Mucosa of rectum (tissue), 2 donors: Measurements from ENCODE around the gene FHIT.

Experiments
- H3K27ac ChIP-seq, 2 donors: one replicate each; pipeline ENCODE4 v1.7.0; 2013; ENCODE audit warnings: inconsistent platforms in 2 of 2, low read depth in 2 of 2, low read length in 2 of 2
- H3K27me3 ChIP-seq, 2 donors: one replicate each; pipeline ENCODE4 v1.7.0; 2013; ENCODE audit warnings: low read length in 2 of 2; ENCODE audit not compliant: control insufficient read depth in 2 of 2, insufficient read depth in 2 of 2
- H3K36me3 ChIP-seq, 2 donors: one replicate each; pipeline ENCODE4 v1.7.0; 2013; ENCODE audit warnings: low read length in 2 of 2; ENCODE audit not compliant: control insufficient read depth in 2 of 2, insufficient read depth in 2 of 2
- H3K4me1 ChIP-seq, 2 donors: one replicate each; pipeline ENCODE4 v1.7.0; 2013; ENCODE audit warnings: low read length in 2 of 2, mild to moderate bottlenecking in 1 of 2; ENCODE audit not compliant: control insufficient read depth in 2 of 2, insufficient read depth in 2 of 2
- H3K4me3 ChIP-seq, 2 donors: one replicate each; pipeline ENCODE4 v1.7.0; 2013; ENCODE audit warnings: low read length in 2 of 2
- H3K9ac ChIP-seq, 2 donors: one replicate each; pipeline ENCODE4 v1.7.0; 2013; ENCODE audit warnings: low read length in 2 of 2, low read depth in 1 of 2, mild to moderate bottlenecking in 1 of 2
- H3K9me3 ChIP-seq, 2 donors: one replicate each; pipeline ENCODE4 v1.7.0; 2013; ENCODE audit warnings: low read length in 2 of 2; ENCODE audit not compliant: control insufficient read depth in 2 of 2
- donor health status: healthy.
- donor health status: Normal muscosa, but diverticular disease.

Gene FHIT

DNA sequence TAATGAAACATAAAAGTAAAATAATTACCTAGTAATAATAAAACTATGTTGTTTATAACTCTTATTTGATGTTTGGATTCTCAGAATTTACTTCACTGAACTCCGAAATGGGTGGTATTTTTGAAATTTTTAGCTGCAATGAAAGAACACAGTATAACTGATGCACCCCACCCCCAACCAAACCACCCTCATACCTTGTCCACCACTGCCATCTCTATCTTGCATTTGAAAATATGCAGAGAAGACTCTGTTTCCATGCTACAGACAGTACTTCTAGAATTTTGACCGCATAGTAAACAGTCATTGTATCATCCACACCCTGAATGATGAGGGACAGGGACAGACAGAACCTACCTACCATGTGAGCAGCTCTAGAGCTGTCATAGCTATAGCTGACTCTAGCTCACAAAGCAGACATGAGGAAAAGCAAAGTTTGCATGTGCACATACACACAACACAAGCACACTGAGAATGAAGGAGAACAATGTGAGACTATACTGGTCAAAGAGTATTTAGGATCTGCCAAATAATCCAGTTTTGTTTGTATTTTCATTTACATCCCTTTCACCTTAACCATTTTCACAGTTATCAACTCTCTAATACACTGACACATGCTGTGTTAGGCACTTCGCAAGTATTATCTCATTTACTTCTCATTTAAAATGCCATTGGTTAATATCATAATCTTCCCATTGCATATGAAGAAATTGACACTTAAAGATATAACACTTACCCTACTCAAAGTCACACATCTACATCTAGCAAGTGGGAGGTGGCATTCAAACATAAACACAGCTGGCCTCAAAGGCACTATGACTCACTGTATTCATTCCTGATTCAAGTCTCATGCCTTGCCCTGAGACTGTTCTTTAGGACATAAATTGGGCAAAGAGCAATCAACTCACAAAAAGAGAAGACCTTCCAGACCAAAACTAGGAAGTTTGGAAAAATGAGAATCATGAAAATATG, 1186.8 kb downstream of the FHIT start:
- H3K9ac ChIP-seq, result no peak overlapping the region
- H3K27ac ChIP-seq, result no peak overlapping the region
- no peaks in the 10 kb centered on the region for H3K27me3 ChIP-seq
- no peak overlapping the region for H3K4me3 ChIP-seq
- H3K9me3 ChIP-seq, result no peaks in the 10 kb centered on the region
- no peaks in the 10 kb centered on the region for H3K36me3 ChIP-seq
- no peaks in the 10 kb centered on the region for H3K4me1 ChIP-seq

DNA sequence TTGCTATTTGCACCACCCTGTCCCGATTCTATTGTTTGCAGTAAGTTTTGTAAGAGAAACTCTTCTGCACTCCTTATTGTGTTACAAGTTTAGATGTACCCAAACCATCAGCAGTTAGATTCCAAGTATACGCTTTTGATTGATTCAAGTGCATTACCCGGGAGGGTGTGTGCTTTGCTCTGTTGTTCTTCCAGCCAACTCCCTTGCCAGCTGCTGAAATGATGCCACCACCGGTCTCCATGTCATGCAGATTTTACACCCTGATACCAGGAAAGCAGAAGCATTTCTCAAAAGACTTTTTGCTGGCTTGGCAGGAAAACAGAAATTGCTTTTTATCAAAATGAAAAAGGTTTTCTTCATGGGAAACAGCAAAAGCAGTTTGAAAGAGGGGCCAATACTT, 1194.8 kb downstream of the FHIT start:
- H3K27me3 ChIP-seq, result no peaks in the 10 kb centered on the region
- no peak overlapping the region for H3K9ac ChIP-seq
- no peaks in the 10 kb centered on the region for H3K36me3 ChIP-seq
- no peaks in the 10 kb centered on the region for H3K4me1 ChIP-seq
- no peak overlapping the region for H3K4me3 ChIP-seq
- H3K27ac ChIP-seq, result no peak overlapping the region
- no peaks in the 10 kb centered on the region for H3K9me3 ChIP-seq

DNA sequence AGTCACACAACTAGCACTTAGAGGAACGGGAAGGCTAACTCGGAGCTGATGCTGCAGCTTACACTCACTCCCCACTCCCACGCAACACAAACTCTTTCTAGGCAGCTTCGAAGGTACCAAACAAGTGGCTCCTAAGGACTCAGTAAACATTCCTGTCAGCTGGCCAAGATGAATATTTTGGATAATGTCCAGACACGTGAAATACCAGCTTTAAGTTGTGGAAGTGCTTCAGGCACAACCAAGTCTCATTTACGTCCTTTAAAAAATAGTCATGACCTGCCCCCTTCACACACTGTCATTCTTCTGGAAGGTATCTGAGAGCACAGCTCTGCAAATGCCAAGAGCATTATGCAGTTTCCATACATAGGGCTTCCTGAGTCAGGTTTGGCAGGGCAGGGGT, 1195.5 kb downstream of the FHIT start:
- no peak overlapping the region for H3K27ac ChIP-seq
- H3K9me3 ChIP-seq, result no peaks in the 10 kb centered on the region
- H3K36me3 ChIP-seq, result no peaks in the 10 kb centered on the region
- H3K4me3 ChIP-seq, result no peak overlapping the region
- H3K9ac ChIP-seq, result no peak overlapping the region
- no peaks in the 10 kb centered on the region for H3K4me1 ChIP-seq
- no peaks in the 10 kb centered on the region for H3K27me3 ChIP-seq

DNA sequence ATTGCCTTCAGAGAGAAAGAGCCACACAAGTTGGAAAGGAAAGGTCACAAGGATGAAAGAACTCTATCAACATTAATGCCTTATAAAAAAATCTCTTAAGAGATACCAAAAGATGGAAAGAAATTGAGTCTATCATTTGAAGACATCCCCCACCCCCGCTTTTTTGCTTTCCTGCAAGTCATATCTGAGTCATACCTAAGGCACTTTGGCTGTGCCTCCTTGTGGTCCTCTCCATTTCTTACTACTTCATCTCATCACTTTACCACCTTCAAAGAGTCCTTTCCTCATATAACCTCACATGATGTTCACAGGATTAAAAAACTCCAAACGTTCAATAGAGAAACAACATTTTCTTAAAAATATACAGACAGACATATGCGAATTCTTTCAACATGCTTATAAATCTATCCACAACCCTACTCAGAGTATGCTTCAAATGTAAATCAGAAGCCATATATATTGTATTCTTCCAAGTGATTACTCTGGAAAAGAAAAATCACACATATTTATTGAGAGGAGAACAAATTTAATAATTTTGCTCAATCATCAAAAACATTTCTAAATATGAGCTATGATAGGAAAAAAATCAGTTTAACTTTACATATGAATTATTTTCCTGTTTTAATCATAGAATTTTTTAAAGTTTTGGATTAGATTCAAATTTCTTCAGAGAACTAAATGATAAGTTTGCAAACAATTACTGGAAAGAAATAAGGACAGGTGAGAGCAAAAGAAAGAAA, 1197.6 kb downstream of the FHIT start:
- Histone ChIP-seq H3K27me3 (no peaks in the 10 kb centered on the region), H3K36me3 (no peaks in the 10 kb centered on the region), H3K27ac (no peak overlapping the region), H3K9me3 (no peaks in the 10 kb centered on the region), H3K9ac (no peak overlapping the region), H3K4me1 (no peaks in the 10 kb centered on the region), H3K4me3 (no peak overlapping the region)

DNA sequence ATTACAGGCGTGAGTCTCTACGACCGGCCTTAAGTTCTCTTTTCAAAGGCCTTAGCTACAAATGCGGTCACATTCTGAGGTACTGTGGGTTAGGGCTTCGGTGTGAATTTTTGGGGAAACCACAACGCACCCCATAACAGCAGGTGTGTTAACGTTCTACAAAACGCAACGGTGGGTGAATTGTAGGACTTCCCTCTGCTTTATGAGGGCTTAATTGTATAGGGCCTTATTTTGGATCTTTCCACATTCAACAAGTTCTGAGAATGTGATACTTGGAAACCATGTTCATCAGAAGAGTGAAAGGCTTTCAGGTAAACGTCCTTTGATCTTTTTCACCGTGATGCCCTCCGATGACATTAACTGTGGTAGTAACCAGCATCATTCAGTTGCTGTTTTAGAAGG, 1202.8 kb downstream of the FHIT start:
- H3K27me3 ChIP-seq, result no peaks in the 10 kb centered on the region
- H3K9me3 ChIP-seq, result no peaks in the 10 kb centered on the region
- H3K4me1 ChIP-seq, result no peaks in the 10 kb centered on the region
- H3K27ac ChIP-seq, result no peak overlapping the region
- no peak overlapping the region for H3K9ac ChIP-seq
- no peaks in the 10 kb centered on the region for H3K36me3 ChIP-seq
- H3K4me3 ChIP-seq, result no peak overlapping the region

DNA sequence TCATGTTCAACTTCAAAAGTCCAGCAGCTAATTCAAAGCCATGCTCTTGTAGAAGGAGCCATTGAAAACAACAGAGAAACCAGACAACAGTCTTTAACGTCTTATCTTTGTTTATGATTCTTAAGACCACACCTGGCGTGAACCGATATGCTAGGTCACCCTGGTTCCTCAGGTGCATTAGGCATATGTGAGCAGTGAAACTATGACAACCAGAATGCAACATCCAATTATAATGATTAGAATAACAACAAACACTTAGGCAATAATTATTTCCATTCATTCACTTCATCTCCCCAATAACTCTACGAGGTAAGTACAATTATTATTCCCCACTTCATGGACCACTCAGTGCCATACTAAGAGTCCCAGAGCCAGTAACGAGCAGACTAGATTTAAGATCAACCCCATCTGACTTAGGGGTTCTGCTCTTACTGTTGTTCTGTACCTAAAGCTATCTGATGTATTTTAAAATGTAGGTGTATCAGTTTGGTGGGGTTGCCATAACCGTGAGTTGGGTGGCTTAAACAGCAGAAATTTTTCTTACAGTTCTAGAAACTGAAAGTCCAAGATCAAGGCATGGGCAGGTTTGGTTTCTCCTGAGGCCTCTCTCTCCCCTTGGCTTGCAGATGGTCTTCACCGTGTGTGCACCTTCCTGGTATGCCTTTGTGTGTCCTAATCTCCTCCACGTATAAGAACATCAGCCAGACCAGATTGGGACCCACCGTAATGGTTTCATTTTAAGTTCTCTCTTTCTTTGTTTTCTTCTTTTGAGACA, 1203.6 kb downstream of the FHIT start:
- H3K9me3 ChIP-seq, result no peaks in the 10 kb centered on the region
- no peak overlapping the region for H3K4me3 ChIP-seq
- H3K27ac ChIP-seq, result no peak overlapping the region
- no peaks in the 10 kb centered on the region for H3K27me3 ChIP-seq
- no peaks in the 10 kb centered on the region for H3K4me1 ChIP-seq
- no peaks in the 10 kb centered on the region for H3K36me3 ChIP-seq
- no peak overlapping the region for H3K9ac ChIP-seq

DNA sequence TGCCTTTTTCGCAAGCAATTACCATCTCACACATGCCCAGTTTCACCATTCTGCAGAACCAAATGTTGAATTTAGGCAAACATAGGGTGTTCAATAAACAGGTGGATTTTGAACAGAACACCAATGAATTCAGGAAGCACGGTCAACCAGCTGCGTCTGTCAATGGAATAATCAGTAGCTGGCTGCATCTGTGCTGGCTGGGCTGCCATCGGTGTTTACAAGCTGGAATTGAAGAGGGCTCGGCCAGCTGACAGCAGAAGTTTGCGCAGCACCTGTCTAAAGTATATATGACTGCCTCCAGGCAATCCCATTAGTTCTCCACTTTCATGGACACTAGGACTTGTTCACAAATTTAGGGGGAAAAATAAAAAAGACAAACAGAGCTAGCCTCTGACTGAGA, 1205.0 kb downstream of the FHIT start:
- Histone ChIP-seq H3K9ac (no peak overlapping the region), H3K4me3 (peak overlapping the region in 1 of 2 donors; percentile 51), H3K27ac (no peak overlapping the region)

DNA sequence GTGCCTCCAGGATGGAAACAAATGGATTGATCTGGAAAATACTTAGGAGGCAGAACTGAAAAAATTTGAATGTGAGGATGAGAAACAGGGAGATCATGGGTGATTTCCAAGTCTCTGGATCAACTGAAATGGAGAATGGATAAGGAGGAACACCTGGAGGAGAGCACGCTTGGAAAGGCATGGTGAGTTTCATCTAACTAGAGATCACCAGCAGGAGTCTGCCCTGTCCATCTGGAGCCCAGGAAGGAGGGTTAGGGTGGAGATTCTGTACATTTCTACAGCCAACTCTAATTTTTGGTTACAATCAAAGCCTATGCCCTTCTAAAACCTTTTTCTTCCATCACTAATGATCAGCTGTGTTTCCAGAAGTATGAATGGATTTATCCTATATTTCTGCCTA, 1205.6 kb downstream of the FHIT start:
- no peaks in the 10 kb centered on the region for H3K9me3 ChIP-seq
- H3K9ac ChIP-seq, result no peak overlapping the region
- H3K36me3 ChIP-seq, result no peaks in the 10 kb centered on the region
- no peak overlapping the region for H3K27ac ChIP-seq
- no peaks in the 10 kb centered on the region for H3K27me3 ChIP-seq
- H3K4me1 ChIP-seq, result no peaks in the 10 kb centered on the region
- no peak overlapping the region for H3K4me3 ChIP-seq

More for the DNA sequence above, 1205.0 kb downstream of the FHIT start:
- Histone ChIP-seq H3K9me3 (no peaks in the 10 kb centered on the region), H3K4me1 (no peaks in the 10 kb centered on the region), H3K27me3 (no peaks in the 10 kb centered on the region), H3K36me3 (no peaks in the 10 kb centered on the region)

DNA sequence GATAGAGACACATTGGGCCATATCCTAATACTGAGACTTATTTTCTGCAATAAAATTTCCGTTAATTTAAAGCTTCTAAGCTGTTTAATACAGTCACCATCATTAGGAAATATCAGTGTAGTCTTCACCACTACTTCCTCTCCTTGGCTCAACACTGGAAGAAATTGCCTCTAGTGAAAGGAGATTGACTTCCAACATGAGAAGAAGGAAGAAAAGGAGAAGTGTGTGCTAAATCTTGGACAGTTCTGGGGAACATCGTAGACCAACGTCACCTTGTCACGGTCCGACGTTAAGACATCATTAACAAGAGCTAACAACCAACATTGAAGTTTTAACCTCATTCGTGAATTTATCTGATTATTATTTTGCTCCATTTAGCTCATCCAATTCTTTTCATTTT, 1214.4 kb downstream of the FHIT start:
- no peaks in the 10 kb centered on the region for H3K9me3 ChIP-seq
- H3K27ac ChIP-seq, result no peak overlapping the region
- H3K4me3 ChIP-seq, result no peak overlapping the region
- no peak overlapping the region for H3K9ac ChIP-seq
- H3K27me3 ChIP-seq, result no peaks in the 10 kb centered on the region
- H3K4me1 ChIP-seq, result no peaks in the 10 kb centered on the region
- H3K36me3 ChIP-seq, result no peaks in the 10 kb centered on the region
